ENCODE results near the gene TIMM10.

- TF ChIP-seq CTCF (IDR thresholded peaks at IDR 0.05; ENCODE audit: poor library complexity), result peak; percentile 59
- no peak for TF ChIP-seq EZH2 (IDR thresholded peaks at IDR 0.05; ENCODE audit: borderline replicate concordance)
Measured at GRCh38 chr11:57480409-57481137, 50.0 kb downstream of the TIMM10 start.
